Measurements from ENCODE around the gene C3AR1.
A peak's percentile ranks its signal among the peaks of the same experiment; 100 is the strongest.
"Not testable (repeated sequence)": the region's sequence is repeated elsewhere in the genome, so short reads cannot be mapped to it uniquely, and the experiment has no call there.

C3AR1 gene

GRCh38 chr12:8065991-8066594, at the start of gene C3AR1:
Gene C3AR1 (minus strand): TSS chr12:8066359. CDS start chr12:8060185, 6,174 bp downstream.
- DNase-seq (ENCODE audit: insufficient read length, low spot score) (no peak), FAIRE-seq (no peak)
- TF ChIP-seq, protein P1, sequence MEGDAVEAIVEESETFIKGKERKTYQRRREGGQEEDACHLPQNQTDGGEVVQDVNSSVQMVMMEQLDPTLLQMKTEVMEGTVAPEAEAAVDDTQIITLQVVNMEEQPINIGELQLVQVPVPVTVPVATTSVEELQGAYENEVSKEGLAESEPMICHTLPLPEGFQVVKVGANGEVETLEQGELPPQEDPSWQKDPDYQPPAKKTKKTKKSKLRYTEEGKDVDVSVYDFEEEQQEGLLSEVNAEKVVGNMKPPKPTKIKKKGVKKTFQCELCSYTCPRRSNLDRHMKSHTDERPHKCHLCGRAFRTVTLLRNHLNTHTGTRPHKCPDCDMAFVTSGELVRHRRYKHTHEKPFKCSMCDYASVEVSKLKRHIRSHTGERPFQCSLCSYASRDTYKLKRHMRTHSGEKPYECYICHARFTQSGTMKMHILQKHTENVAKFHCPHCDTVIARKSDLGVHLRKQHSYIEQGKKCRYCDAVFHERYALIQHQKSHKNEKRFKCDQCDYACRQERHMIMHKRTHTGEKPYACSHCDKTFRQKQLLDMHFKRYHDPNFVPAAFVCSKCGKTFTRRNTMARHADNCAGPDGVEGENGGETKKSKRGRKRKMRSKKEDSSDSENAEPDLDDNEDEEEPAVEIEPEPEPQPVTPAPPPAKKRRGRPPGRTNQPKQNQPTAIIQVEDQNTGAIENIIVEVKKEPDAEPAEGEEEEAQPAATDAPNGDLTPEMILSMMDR (IDR thresholded peaks at IDR 0.05; ENCODE audit: insufficient read depth, missing control alignments): no peak

DNA sequence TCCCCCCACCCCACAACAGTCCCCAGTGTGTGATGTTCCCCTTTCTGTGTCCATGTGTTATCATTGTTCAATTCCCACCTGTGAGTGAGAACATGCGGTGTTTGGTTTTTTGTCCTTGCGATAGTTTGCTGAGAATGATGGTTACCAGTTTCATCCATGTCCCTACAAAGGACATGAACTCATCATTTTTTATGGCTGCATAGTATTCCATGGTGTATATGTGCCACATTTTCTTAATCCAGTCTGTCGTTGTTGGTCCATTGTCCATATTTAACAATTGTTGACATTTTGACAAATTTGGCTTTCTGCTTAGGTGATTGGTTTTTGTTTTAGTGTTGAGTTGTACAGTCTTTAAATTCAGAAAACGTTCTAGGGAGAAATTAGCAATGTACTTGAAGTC, 47.0 kb upstream of the C3AR1 start:
- not testable (repeated sequence) for FAIRE-seq; DNase-seq (ENCODE audit: insufficient read length, low spot score)

DNA sequence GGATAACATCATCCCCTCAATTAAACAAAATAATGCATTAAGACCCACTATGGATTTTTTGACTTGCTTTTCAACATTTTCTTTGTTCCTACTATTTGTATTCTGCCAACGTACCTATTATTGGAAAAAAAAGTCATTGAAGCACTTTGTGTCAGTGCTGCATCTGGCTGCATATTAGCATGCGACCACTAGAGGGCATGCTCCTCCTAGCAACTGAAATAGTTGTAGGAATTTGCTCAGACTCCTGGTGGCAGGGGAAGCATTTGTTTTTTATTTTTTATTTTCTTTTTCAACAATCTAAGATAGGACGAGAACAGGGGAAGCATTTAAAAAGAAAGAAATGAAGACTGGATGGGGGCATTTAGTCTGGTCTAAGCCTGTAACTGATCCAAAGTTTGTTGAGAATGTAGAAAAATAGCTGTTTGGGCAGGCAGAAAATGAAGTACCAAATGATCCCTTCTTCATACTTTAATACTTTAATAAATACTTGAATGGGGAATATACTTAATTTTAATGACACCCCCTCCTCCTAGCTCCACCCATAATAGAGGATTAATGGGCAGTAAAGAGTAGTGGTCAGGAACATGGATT, 42.7 kb upstream of the C3AR1 start:
- FAIRE-seq: no peak
- TF ChIP-seq, protein P1 (IDR thresholded peaks at IDR 0.05; ENCODE audit: insufficient read depth, missing control alignments): peak; percentile 98
- DNase-seq (ENCODE audit: insufficient read length, low spot score): no peak

DNA sequence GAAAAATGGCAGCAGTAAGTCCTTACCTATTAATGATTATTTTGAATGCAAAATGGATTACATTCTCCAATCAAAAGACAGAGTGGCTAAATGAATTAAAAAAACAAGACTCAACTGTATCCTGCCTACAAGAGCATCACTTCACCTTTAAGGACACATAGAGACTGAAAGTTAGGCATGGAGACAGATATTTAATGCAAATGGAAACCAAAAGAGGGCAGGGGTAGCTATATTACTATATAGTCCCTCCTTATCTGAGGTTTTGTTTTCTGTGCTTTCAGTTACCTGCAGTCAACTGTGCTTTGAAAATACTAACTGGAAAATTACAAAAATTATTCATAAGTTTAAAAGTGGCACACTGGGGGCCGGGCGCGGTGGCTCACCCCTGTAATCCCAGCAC, 33.1 kb upstream of the C3AR1 start:
- TF ChIP-seq, protein P1 (IDR thresholded peaks at IDR 0.05; ENCODE audit: insufficient read depth, missing control alignments): no peak
- DNase-seq (ENCODE audit: insufficient read length, low spot score) (no peak), FAIRE-seq (no peak)

DNA sequence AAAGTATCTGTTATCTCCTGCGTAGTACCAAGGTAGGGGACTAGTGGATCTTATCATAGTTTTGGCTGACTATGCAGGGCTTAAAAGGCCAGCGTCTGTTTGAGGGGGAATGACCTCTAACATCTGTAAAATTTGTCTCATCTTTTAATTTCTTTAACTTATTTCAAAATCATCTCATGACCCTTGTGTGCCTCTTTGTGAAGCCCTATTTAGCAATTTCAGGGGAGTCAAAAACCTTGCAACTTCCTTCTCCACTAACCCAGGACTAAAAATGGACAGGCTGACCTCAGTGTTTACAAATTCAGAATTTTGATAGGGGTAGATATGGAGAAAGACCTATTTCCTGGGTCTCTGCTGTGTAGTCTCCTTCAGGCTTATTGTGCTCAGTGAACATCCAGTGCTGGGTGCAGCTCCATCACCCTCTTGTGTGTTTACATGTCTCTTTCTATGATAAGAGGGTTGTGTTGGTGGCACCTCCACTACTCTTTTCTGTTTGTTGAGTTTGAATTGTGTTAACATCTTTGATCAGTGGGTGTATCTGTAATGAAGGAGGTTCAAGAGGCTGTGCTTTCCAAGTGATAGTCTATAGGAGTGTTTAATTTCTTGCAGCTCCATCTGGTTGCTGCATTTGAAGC, 30.2 kb upstream of the C3AR1 start:
- FAIRE-seq: no peak
- DNase-seq (ENCODE audit: insufficient read length, low spot score): no peak
- TF ChIP-seq, protein P1 (IDR thresholded peaks at IDR 0.05; ENCODE audit: insufficient read depth, missing control alignments): no peak

- TF ChIP-seq, protein P1 (IDR thresholded peaks at IDR 0.05; ENCODE audit: insufficient read depth, missing control alignments): no peak
- FAIRE-seq: no peak
- no peak for DNase-seq (ENCODE audit: insufficient read length, low spot score)
Measured at GRCh38 chr12:8093291-8093690, 27.1 kb upstream of the C3AR1 start.

DNA sequence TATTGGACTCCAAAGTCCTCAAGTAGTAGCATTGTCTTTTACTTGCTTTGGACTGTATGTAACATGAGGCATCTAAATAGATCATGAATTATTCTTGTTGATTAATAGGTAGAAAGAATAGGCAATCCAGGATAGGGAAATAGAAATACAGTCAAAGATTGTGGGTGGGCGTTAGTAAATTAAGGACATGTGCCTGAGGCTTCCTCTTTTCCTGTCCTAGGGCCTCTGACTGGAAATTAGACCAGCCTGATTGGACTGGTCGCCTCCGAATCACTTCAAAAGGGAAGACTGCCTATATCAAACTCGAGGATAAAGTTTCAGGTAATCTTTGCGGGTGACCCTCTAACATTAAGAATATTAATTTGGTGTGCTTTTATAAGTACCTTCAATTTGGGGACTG, 23.6 kb upstream of the C3AR1 start:
- no peak for DNase-seq (ENCODE audit: insufficient read length, low spot score)
- TF ChIP-seq, protein P1 (IDR thresholded peaks at IDR 0.05; ENCODE audit: insufficient read depth, missing control alignments): no peak
- no peak for FAIRE-seq

DNA sequence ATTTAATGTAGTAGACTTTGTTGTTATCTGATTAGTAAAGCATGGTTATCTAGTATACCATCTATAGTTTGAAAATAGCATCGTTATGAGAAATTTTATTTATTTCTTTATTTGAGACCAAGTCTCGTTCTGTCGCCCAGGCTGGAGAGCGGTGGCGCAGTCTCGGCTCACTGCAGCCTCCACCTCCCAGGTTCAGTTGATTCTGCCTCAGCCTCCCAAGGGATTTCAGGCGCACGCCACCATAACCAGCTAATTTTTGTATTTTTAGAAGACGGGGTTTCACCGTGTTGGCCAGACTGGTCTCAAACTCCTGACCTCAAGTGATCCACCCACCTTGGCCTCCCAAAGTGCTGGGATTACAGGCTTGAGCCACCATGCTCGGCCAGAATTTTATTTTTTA, 23.1 kb upstream of the C3AR1 start:
- FAIRE-seq; DNase-seq (ENCODE audit: insufficient read length, low spot score): not testable (repeated sequence)
